Caco-2 (cell line): ENCODE data around the gene C9orf72. TPM values are rescaled to one million over a fixed set of nuclear protein-coding genes. Genes with fewer than 3 reads are reported as not detected.

Experiments used
- BruUV-seq: library from RNA; stranded (reverse); fragments of 400-500 nt; replicated peaks from 2 replicates; lab custom pipeline; 2021; lab: Mats Ljungman, UMichigan
- CTCF ChIA-PET: fragments of 300-600 bp; sonication (Branson Sonifier 250); formaldehyde crosslinking; loops from one replicate; lab custom pipeline; 2022; ENCODE audit warnings: antibody characterized with exemption; lab: Charles Lee
- POLR2A ChIA-PET: fragments of 300-600 bp; sonication (Branson Sonifier 250); formaldehyde crosslinking; loops from one replicate; lab custom pipeline; 2022; ENCODE audit warnings: antibody characterized with exemption; lab: Charles Lee
- DNase-seq, 2 experiments: peaks; one replicate each; pipeline versions ENCODE4 v3.0.0 to v3.0.0-alpha.2; 2020 to 2022
- H3K27me3 ChIP-seq: replicated peaks from 2 replicates; pipeline ENCODE4 v1.6.0; 2011; ENCODE audit warnings: low read length; ENCODE audit not compliant: control insufficient read depth, insufficient read depth
- H3K36me3 ChIP-seq: 2 replicates; pipeline ENCODE4 v1.5.1; 2011; ENCODE audit warnings: low read length; ENCODE audit not compliant: control insufficient read depth, insufficient read depth
- H3K4me1 ChIP-seq: fragments of 250-450 bp; sonication (Bioruptor Pico); 2 replicates; pipeline ENCODE4 v1.5.1; 2020; ENCODE audit warnings: mild to moderate bottlenecking
- H3K4me3 ChIP-seq: 2 replicates; pipeline ENCODE4 v1.5.1; 2011; ENCODE audit warnings: low read depth, mild to moderate bottlenecking, control low read depth, low read length
- H3K9me3 ChIP-seq: fragments of 250-450 bp; sonication (Bioruptor Pico); 2 replicates; pipeline ENCODE4 v1.5.1; 2020; ENCODE audit warnings: mild to moderate bottlenecking, moderate library complexity
- H3K27ac Mint-ChIP-seq: one replicate; pipeline ENCODE4 v1.8.0; 2022; ENCODE audit warnings: mixed read lengths; ENCODE audit not compliant: unreplicated experiment
- H3K27me3 Mint-ChIP-seq: one replicate; pipeline ENCODE4 v1.8.0; 2022; ENCODE audit warnings: mixed read lengths; ENCODE audit not compliant: insufficient read depth, unreplicated experiment
- H3K36me3 Mint-ChIP-seq: one replicate; pipeline ENCODE4 v1.8.0; 2022; ENCODE audit warnings: mild to moderate bottlenecking, mixed read lengths; ENCODE audit not compliant: insufficient read depth, unreplicated experiment
- H3K4me1 Mint-ChIP-seq: one replicate; pipeline ENCODE4 v1.8.0; 2022; ENCODE audit warnings: low read depth, mixed read lengths; ENCODE audit not compliant: unreplicated experiment
- H3K4me3 Mint-ChIP-seq: one replicate; pipeline ENCODE4 v1.8.0; 2022; ENCODE audit warnings: mild to moderate bottlenecking, moderate library complexity, mixed read lengths; ENCODE audit not compliant: unreplicated experiment
- H3K9me3 Mint-ChIP-seq: one replicate; pipeline ENCODE4 v1.8.0; 2022; ENCODE audit warnings: mixed read lengths; ENCODE audit not compliant: unreplicated experiment
- CTCF ChIP-seq, 2 experiments: fragments of 200-600 bp in 1 of 2; IDR thresholded peaks; 1 replicate in 1 of 2; 2 replicates in 1 of 2; pipeline versions ENCODE4 v1.5.1 to v1.8.0; 2011 to 2022; ENCODE audit warnings: antibody characterized with exemption in 1 of 2, control low read depth in 1 of 2, inconsistent platforms in 1 of 2, low read depth in 1 of 2, low read length in 1 of 2, mild to moderate bottlenecking in 1 of 2, moderate library complexity in 1 of 2; ENCODE audit not compliant: insufficient read depth in 1 of 2, severe bottlenecking in 1 of 2, unreplicated experiment in 1 of 2
- intact Hi-C: fragments of 100-400 bp; cut with micrococcal nuclease; formaldehyde crosslinking; loops from one replicate; pipeline ENCODE4 v1.10.0; 2022; ENCODE audit not compliant: unreplicated experiment
- total RNA-seq: library from RNA; stranded (reverse); gene quantifications from 2 replicates; pipeline ENCODE4 v1.2.3, GENCODE V29; 2022

The C9orf72 gene
- total RNA-seq, 1 experiment from 2014 or later: 3.6 TPM

- H3K9me3 ChIP-seq: no peaks in the 10 kb centered on the region
- intact Hi-C loops: no loop called here
- no peak overlapping the region for H3K27ac Mint-ChIP-seq
- no peaks in the 10 kb centered on the region for H3K36me3 ChIP-seq
- no peak overlapping the region for H3K4me3 Mint-ChIP-seq
- POLR2A ChIA-PET: no interaction called here
- H3K27me3 Mint-ChIP-seq: no peaks in the 10 kb centered on the region
- no peaks in the 10 kb centered on the region for H3K9me3 Mint-ChIP-seq
- no peaks in the 10 kb centered on the region for H3K4me1 Mint-ChIP-seq
- no peak for DNase-seq
- peaks cover 6% of the 10 kb centered on the region for H3K36me3 Mint-ChIP-seq
- TF ChIP-seq CTCF (IDR thresholded peaks at IDR 0.05; ENCODE audit: insufficient read depth in 1 of 2, low read depth in 1 of 2, low read length in 1 of 2, severe bottlenecking in 1 of 2, unreplicated experiment in 1 of 2): no peak
- no peaks in the 10 kb centered on the region for H3K4me1 ChIP-seq
- no peaks in the 10 kb centered on the region for H3K27me3 ChIP-seq
- CTCF ChIA-PET: no interaction called here
- BruUV-seq: no TSS peak
- no peak overlapping the region for H3K4me3 ChIP-seq
Observed at GRCh38 chr9:27566118-27566517, 7.2 kb downstream of the C9orf72 start.

- Histone ChIP-seq H3K4me1 (no peaks in the 10 kb centered on the region), H3K27me3 (no peaks in the 10 kb centered on the region), H3K9me3 (no peaks in the 10 kb centered on the region), H3K4me3 (no peak overlapping the region), H3K36me3 (no peaks in the 10 kb centered on the region)
- H3K27me3 Mint-ChIP-seq: no peaks in the 10 kb centered on the region
- H3K36me3 Mint-ChIP-seq: peaks cover 6% of the 10 kb centered on the region
- no peak for TF ChIP-seq CTCF (IDR thresholded peaks at IDR 0.05; ENCODE audit: insufficient read depth in 1 of 2, low read depth in 1 of 2, low read length in 1 of 2, severe bottlenecking in 1 of 2, unreplicated experiment in 1 of 2)
- no peak overlapping the region for H3K27ac Mint-ChIP-seq
- H3K9me3 Mint-ChIP-seq: no peaks in the 10 kb centered on the region
- POLR2A ChIA-PET: no interaction called here
- intact Hi-C loops: no loop called here
- CTCF ChIA-PET: no interaction called here
- BruUV-seq: no TSS peak
- H3K4me1 Mint-ChIP-seq: no peaks in the 10 kb centered on the region
- no peak for DNase-seq
- H3K4me3 Mint-ChIP-seq: no peak overlapping the region
Observed at GRCh38 chr9:27565696-27566095, 7.6 kb downstream of the C9orf72 start.

- no peaks in the 10 kb centered on the region for H3K27me3 Mint-ChIP-seq
- Histone ChIP-seq H3K36me3 (no peaks in the 10 kb centered on the region), H3K4me1 (no peaks in the 10 kb centered on the region), H3K9me3 (no peaks in the 10 kb centered on the region), H3K4me3 (no peak overlapping the region), H3K27me3 (no peaks in the 10 kb centered on the region)
- no peak for DNase-seq
- H3K27ac Mint-ChIP-seq: no peak overlapping the region
- H3K4me1 Mint-ChIP-seq: no peaks in the 10 kb centered on the region
- intact Hi-C loops: no loop called here
- no TSS peak for BruUV-seq
- CTCF ChIA-PET: no interaction called here
- POLR2A ChIA-PET: no interaction called here
- H3K36me3 Mint-ChIP-seq: peaks cover 6% of the 10 kb centered on the region
- H3K9me3 Mint-ChIP-seq: no peaks in the 10 kb centered on the region
- TF ChIP-seq CTCF (IDR thresholded peaks at IDR 0.05; ENCODE audit: insufficient read depth in 1 of 2, low read depth in 1 of 2, low read length in 1 of 2, severe bottlenecking in 1 of 2, unreplicated experiment in 1 of 2): no peak
- H3K4me3 Mint-ChIP-seq: no peak overlapping the region
Observed at GRCh38 chr9:27564670-27565069, 8.6 kb downstream of the C9orf72 start.
